Naive thymus-derived CD8-positive, alpha-beta T cell (primary cell): Measurements from ENCODE around the gene BMPER. TPM values are rescaled to one million over a fixed set of nuclear protein-coding genes. Genes with fewer than 3 reads are reported as not detected.

Experiments
- ATAC-seq, 2 donors: fragments of 150-1000 bp; cut with Tn5 transposase in 1 of 2; sonication (Bioruptor Pico), chemical (Tn5 transposase) in 1 of 2; 1 replicate in 1 of 2; 2 replicates in 1 of 2; pipeline ENCODE4 v1.10.0; 2021; ENCODE audit warnings: mild to moderate bottlenecking in 2 of 2, moderate library complexity in 2 of 2
- POLR2A ChIA-PET: fragments of 350-600 bp; sonication (Branson Sonifier 250); formaldehyde crosslinking; loops from one replicate; lab custom pipeline; 2021; ENCODE audit warnings: antibody characterized with exemption; lab: Charles Lee
- DNase-seq, 10 donors: peaks; one replicate each; pipeline versions ENCODE4 v3.0.0 to v3.0.0-alpha.2; 2020 to 2022
- H3K27ac Mint-ChIP-seq, 10 donors: one replicate each; pipeline ENCODE4 v1.8.0; 2020 to 2022; ENCODE audit warnings: mild to moderate bottlenecking in 10 of 10, mixed read lengths in 10 of 10, moderate library complexity in 4 of 10, inconsistent platforms in 1 of 10
- H3K27me3 Mint-ChIP-seq, 5 donors: one replicate each; pipeline ENCODE4 v1.8.0; 2021 to 2022; ENCODE audit warnings: mixed read lengths in 5 of 5
- H3K36me3 Mint-ChIP-seq, 3 donors: one replicate each; pipeline ENCODE4 v1.8.0; 2020 to 2022; ENCODE audit warnings: mixed read lengths in 3 of 3, mild to moderate bottlenecking in 2 of 3, inconsistent platforms in 1 of 3
- H3K4me1 Mint-ChIP-seq, 4 donors: one replicate each; pipeline ENCODE4 v1.8.0; 2021 to 2022; ENCODE audit warnings: mixed read lengths in 4 of 4
- H3K4me3 Mint-ChIP-seq, 10 donors: one replicate each; pipeline ENCODE4 v1.8.0; 2020 to 2022; ENCODE audit warnings: mild to moderate bottlenecking in 10 of 10, mixed read lengths in 10 of 10, moderate library complexity in 6 of 10, inconsistent platforms in 1 of 10
- H3K9me3 Mint-ChIP-seq, 9 donors: one replicate each; pipeline ENCODE4 v1.8.0; 2020 to 2022; ENCODE audit warnings: mixed read lengths in 9 of 9, mild to moderate bottlenecking in 3 of 9, inconsistent platforms in 1 of 9, moderate library complexity in 1 of 9
- polyA plus RNA-seq, 3 donors: library from polyadenylated mRNA; unstranded; fragments of 300-500 nt; fragmentation: Illumina TruSeq; gene quantifications; one replicate each; pipeline ENCODE4 v1.2.3, GENCODE V29; 2021
- total RNA-seq, 8 experiments: library from RNA in 2 of 8; stranded (reverse) in 2 of 8; gene quantifications; one replicate each; pipeline ENCODE4 v1.2.3 and lab custom pipeline; 2021 to 2026

The BMPER gene
- total and polyA plus RNA-seq, 5 experiments from 2014 or later = not detected

DNA sequence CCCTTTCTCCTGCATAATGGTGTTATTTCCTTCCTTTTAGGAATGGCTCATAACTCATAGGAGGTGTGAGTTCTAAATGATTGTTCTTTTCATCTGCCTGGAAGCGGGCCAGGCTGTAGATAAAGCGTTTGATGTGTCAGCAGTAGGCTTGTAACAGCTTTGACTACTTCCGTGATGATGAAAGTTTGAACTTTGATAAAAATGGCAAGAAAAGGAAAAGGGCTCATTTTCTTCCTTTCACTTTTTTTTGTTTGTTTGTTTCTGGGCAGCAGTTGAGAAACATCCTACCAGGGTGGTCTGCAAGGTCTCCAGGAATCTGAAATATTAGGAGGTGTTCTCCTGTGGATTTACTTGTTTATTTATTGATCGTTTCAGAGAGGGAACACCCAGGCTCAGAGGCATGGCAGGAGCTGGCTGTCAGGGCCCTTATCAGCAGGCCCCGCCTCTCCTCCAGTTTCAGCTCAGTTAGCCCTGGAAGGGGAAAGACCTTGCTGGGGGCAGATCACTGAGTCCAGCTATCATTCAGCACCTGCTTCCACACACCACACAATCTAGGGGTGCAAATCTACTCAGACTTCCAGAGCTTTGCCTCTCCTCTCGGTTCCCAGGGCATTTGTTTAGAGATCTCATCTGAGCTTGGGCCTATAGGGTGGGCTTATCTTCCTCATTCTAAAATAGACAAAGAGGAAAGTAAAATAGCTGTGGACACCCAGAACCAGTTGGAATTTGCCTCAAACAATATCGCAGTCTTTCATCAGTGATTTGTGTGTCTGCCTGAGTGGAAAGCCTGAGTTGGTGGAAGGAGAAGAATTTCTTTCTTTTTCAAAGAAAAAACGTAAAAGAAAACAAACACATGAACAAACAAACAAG lies 130.9 kb downstream of the BMPER start:
- Mint-ChIP-seq H3K4me1 (no peaks in the 10 kb centered on the region), H3K9me3 (peaks cover 0 to 5% (median 0%) of the 10 kb centered on the region in 9 donors), H3K36me3 (peaks cover 0 to 5% (median 0%) of the 10 kb centered on the region in 3 donors), H3K27me3 (peaks cover 0 to 12% (median 2%) of the 10 kb centered on the region in 5 donors), H3K27ac (no peak overlapping the region), H3K4me3 (no peak overlapping the region)
- POLR2A ChIA-PET = no interaction called here
- DNase-seq (no peak), ATAC-seq (no peak)

DNA sequence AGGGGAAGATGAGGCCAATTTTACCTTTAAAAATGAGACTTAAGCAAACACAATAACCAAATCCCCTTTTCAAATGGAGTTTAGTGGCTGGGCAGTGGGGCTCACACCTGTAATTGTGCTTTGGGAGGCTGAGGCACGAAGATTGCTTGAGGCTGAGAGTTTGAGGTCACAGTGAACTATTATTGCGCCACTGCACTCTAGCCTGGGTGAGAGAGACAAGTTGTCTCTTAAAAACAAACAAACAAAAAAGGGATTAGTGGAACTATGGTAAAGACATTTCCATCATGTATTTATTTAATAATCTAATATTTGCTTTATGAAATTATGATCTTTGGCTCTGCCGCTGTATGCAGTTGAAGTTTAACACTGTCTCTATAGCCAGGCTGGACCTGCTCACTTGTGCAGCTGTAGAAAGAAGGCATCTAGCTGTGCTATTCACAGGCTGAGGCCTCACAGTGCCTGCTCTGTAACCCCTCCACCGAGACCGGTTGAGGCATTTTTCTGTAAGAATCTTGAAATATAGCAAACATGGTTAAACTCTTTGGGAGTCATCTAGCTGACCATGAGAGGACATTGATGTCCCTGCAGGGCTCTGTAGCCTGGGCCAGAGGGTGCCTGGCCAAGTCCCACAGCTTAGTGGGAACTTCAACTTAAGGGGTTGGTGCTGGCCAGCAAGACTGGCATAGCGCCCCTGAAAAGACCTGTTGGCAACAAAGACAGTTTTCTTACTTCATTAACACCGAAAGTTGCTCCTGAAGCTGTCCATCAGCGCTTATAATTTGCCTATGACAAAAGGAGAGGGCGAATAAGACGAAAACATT lies 131.8 kb downstream of the BMPER start:
- H3K4me3 Mint-ChIP-seq = no peak overlapping the region
- H3K36me3 Mint-ChIP-seq = peaks cover 0 to 5% (median 0%) of the 10 kb centered on the region in 3 donors
- no peak overlapping the region for H3K27ac Mint-ChIP-seq
- DNase-seq (no peak), ATAC-seq (no peak)
- POLR2A ChIA-PET = no interaction called here
- peaks cover 0 to 12% (median 2%) of the 10 kb centered on the region in 5 donors for H3K27me3 Mint-ChIP-seq
- H3K4me1 Mint-ChIP-seq = no peaks in the 10 kb centered on the region
- H3K9me3 Mint-ChIP-seq = peaks cover 0 to 5% (median 0%) of the 10 kb centered on the region in 9 donors

GRCh38 chr7:34038816-34039470 lies 133.6 kb downstream of the BMPER start:
- no peak for DNase-seq
- POLR2A ChIA-PET = no interaction called here

GRCh38 chr7:34041707-34042106 lies 136.4 kb downstream of the BMPER start:
- H3K4me1 Mint-ChIP-seq = no peaks in the 10 kb centered on the region
- DNase-seq (no peak), ATAC-seq (no peak)
- no peaks in the 10 kb centered on the region for H3K36me3 Mint-ChIP-seq
- H3K27ac Mint-ChIP-seq = no peak overlapping the region
- H3K27me3 Mint-ChIP-seq = peaks cover 0 to 11% (median 2%) of the 10 kb centered on the region in 5 donors
- POLR2A ChIA-PET = no interaction called here
- no peaks in the 10 kb centered on the region for H3K9me3 Mint-ChIP-seq
- no peak overlapping the region for H3K4me3 Mint-ChIP-seq

More at GRCh38 chr7:34038816-34039470, 133.6 kb downstream of the BMPER start:
- Mint-ChIP-seq H3K36me3 (no peaks in the 10 kb centered on the region), H3K4me3 (no peak overlapping the region), H3K9me3 (no peaks in the 10 kb centered on the region), H3K27ac (no peak overlapping the region), H3K27me3 (peaks cover 0 to 11% (median 2%) of the 10 kb centered on the region in 5 donors), H3K4me1 (no peaks in the 10 kb centered on the region)
- no peak for ATAC-seq

DNA sequence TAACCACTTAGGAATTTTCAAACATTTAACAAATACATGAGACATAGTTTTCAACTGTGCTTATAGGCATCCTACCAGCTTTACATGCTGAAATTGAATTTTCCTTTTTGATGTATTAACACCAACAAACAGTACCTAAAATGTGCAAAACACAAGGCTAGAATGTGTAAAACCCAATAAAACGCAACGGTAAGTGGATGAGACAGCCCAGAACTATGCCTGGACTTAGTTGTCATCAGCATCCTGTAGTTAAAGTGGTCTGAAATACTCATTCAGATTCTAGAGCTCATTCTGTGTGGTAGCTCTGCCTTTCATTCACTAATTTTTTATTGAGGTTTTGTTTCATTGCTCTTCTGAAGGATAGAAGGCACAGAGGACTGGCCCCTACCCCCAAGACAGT lies 137.1 kb downstream of the BMPER start:
- Mint-ChIP-seq H3K27ac (no peak overlapping the region), H3K36me3 (no peaks in the 10 kb centered on the region)

GRCh38 chr7:34043461-34044305 lies 138.3 kb downstream of the BMPER start:
- Mint-ChIP-seq H3K4me1 (peaks cover 0 to 1% (median 0%) of the 10 kb centered on the region in 4 donors), H3K9me3 (peaks cover 0 to 7% (median 0%) of the 10 kb centered on the region in 9 donors), H3K27ac (no peak overlapping the region), H3K4me3 (no peak overlapping the region), H3K36me3 (no peaks in the 10 kb centered on the region), H3K27me3 (peaks cover 0 to 3% (median 0%) of the 10 kb centered on the region in 5 donors)
- DNase-seq = no peak
- POLR2A ChIA-PET = no interaction called here
- no peak for ATAC-seq

More for the DNA sequence above, 137.1 kb downstream of the BMPER start:
- H3K4me1 Mint-ChIP-seq = no peaks in the 10 kb centered on the region
- POLR2A ChIA-PET = no interaction called here
- H3K27me3 Mint-ChIP-seq = peaks cover 0 to 8% (median 2%) of the 10 kb centered on the region in 5 donors
- ATAC-seq (no peak), DNase-seq (no peak)
- H3K9me3 Mint-ChIP-seq = no peaks in the 10 kb centered on the region
- H3K4me3 Mint-ChIP-seq = no peak overlapping the region

GRCh38 chr7:34044306-34044643 lies 138.9 kb downstream of the BMPER start:
- Mint-ChIP-seq H3K36me3 (no peaks in the 10 kb centered on the region), H3K27me3 (peaks cover 0 to 3% (median 0%) of the 10 kb centered on the region in 5 donors), H3K27ac (no peak overlapping the region), H3K4me3 (no peak overlapping the region), H3K4me1 (peaks cover 0 to 1% (median 0%) of the 10 kb centered on the region in 4 donors), H3K9me3 (peaks cover 0 to 12% (median 0%) of the 10 kb centered on the region in 9 donors)
- ATAC-seq (no peak), DNase-seq (no peak)
- POLR2A ChIA-PET = no interaction called here

GRCh38 chr7:34044734-34045353 lies 139.5 kb downstream of the BMPER start:
- no peak for ATAC-seq
- H3K36me3 Mint-ChIP-seq = no peaks in the 10 kb centered on the region
- DNase-seq = no peak
- peaks cover 0 to 3% (median 0%) of the 10 kb centered on the region in 5 donors for H3K27me3 Mint-ChIP-seq
- H3K4me1 Mint-ChIP-seq = peaks cover 0 to 1% (median 0%) of the 10 kb centered on the region in 4 donors
- no peak overlapping the region for H3K27ac Mint-ChIP-seq
- H3K9me3 Mint-ChIP-seq = peaks cover 0 to 12% (median 0%) of the 10 kb centered on the region in 9 donors
- no peak overlapping the region for H3K4me3 Mint-ChIP-seq
- POLR2A ChIA-PET = no interaction called here

DNA sequence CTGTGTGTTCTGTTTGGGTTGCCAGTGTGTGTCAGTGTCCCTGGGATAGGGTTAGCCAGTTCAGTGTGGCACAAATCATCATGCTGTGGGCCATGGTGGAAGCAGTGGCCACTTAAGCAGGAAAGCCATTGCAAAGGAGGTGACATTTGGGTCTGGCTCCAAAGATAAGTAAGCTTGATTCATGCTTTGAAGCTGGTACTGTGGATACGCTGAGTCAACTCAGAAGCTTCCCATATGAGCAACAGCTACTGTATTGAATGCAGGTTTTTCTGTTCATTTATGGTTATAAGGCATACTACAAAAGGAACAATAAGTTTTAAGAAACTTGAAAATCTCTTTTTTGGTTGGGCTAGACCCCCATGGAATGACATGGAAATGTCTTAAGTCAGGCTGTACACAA lies 143.1 kb downstream of the BMPER start:
- Mint-ChIP-seq H3K4me3 (no peak overlapping the region), H3K27ac (no peak overlapping the region), H3K36me3 (no peaks in the 10 kb centered on the region), H3K4me1 (peaks cover 0 to 1% (median 0%) of the 10 kb centered on the region in 4 donors), H3K27me3 (peaks cover 0 to 1% (median 0%) of the 10 kb centered on the region in 5 donors), H3K9me3 (peaks cover 0 to 19% (median 0%) of the 10 kb centered on the region in 9 donors)
- no peak for ATAC-seq
- POLR2A ChIA-PET = no interaction called here
- DNase-seq = no peak

DNA sequence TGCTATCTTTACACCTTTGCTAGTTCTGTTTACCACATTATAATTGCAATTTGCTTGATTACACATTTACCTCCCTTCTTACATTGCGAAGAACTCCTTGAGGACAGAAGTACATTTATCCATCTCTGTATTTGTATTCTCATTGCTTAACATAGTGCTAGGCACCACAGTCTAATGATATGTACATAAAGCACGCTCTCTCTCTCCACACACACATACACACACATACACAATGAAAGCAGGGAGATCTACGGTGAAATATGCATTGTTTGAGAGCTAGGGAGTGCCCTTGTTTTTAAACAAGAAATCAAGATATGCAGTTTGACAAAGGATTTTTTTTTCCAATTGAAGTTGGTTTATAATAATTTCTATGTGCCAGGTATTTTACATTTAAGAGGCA lies 148.7 kb downstream of the BMPER start:
- Mint-ChIP-seq H3K9me3 (peaks cover 0 to 12% (median 0%) of the 10 kb centered on the region in 9 donors), H3K27me3 (peaks cover 0 to 9% (median 3%) of the 10 kb centered on the region in 5 donors), H3K4me3 (no peak overlapping the region), H3K27ac (no peak overlapping the region), H3K4me1 (no peaks in the 10 kb centered on the region), H3K36me3 (no peaks in the 10 kb centered on the region)
- DNase-seq = no peak
- POLR2A ChIA-PET = no interaction called here
- ATAC-seq = no peak

DNA sequence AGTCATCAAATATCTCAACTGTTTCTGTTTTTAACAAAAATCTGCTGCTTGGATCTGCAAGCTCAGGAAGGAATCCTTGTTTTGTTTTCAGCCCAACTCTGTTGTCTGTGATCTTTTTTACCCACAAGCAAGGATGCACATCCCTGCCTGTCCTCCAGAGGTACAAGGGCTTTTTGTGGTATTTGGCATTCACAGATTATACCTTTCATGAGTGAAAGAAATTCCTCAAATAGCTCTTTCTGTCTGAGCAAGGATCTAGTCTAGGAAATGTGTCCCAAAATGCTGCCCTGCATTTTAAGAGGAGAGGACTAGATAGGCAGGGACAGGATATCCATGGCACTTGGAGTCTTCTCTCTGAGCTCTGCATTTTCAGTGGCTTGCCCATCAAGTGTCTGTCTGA lies 151.8 kb downstream of the BMPER start:
- Mint-ChIP-seq H3K4me1 (no peaks in the 10 kb centered on the region), H3K27me3 (peaks cover 0 to 9% (median 1%) of the 10 kb centered on the region in 5 donors), H3K27ac (no peak overlapping the region), H3K36me3 (no peaks in the 10 kb centered on the region), H3K4me3 (no peak overlapping the region), H3K9me3 (peaks cover 0 to 8% (median 0%) of the 10 kb centered on the region in 9 donors)
- ATAC-seq = no peak
- no peak for DNase-seq
- POLR2A ChIA-PET = no interaction called here
